Calu3 (cell line): ENCODE data around the gene TJAP1. TPM values are rescaled to one million over a fixed set of nuclear protein-coding genes. Genes with fewer than 3 reads are reported as not detected.
"Not testable (repeated sequence)": the region's sequence is repeated elsewhere in the genome, so short reads cannot be mapped to it uniquely, and the experiment has no call there.

Experiments used
- BruUV-seq: library from RNA; stranded (reverse); fragments of 400-500 nt; replicated peaks from 2 replicates; lab custom pipeline; 2021; lab: Mats Ljungman, UMichigan
- CTCF ChIA-PET: fragments of 300-600 bp; sonication (Branson Sonifier 250); formaldehyde crosslinking; loops from one replicate; lab custom pipeline; 2022; ENCODE audit warnings: antibody characterized with exemption; lab: Charles Lee
- DNase-seq: peaks from one replicate; pipeline ENCODE4 v3.0.0; 2022
- H3K27ac Mint-ChIP-seq: one replicate; pipeline ENCODE4 v1.8.0; 2022; ENCODE audit warnings: mixed read lengths; ENCODE audit not compliant: unreplicated experiment
- H3K27me3 Mint-ChIP-seq: one replicate; pipeline ENCODE4 v1.8.0; 2022; ENCODE audit warnings: mixed read lengths; ENCODE audit not compliant: unreplicated experiment
- H3K36me3 Mint-ChIP-seq: one replicate; pipeline ENCODE4 v1.8.0; 2022; ENCODE audit warnings: mild to moderate bottlenecking, moderate library complexity, mixed read lengths; ENCODE audit not compliant: insufficient read depth, unreplicated experiment
- H3K4me1 Mint-ChIP-seq: one replicate; pipeline ENCODE4 v1.8.0; 2022; ENCODE audit warnings: mild to moderate bottlenecking, low read depth, mixed read lengths; ENCODE audit not compliant: unreplicated experiment
- H3K4me3 Mint-ChIP-seq: one replicate; pipeline ENCODE4 v1.8.0; 2022; ENCODE audit warnings: mild to moderate bottlenecking, low read depth, moderate library complexity, mixed read lengths; ENCODE audit not compliant: unreplicated experiment
- H3K9me3 Mint-ChIP-seq: one replicate; pipeline ENCODE4 v1.8.0; 2022; ENCODE audit warnings: low read depth, mixed read lengths; ENCODE audit not compliant: unreplicated experiment
- CTCF ChIP-seq: fragments of 200-600 bp; IDR thresholded peaks from one replicate; pipeline ENCODE4 v1.8.0; 2022; ENCODE audit warnings: antibody characterized with exemption; ENCODE audit not compliant: unreplicated experiment
- intact Hi-C: fragments of 100-400 bp; cut with micrococcal nuclease; formaldehyde crosslinking; loops from one replicate; pipeline ENCODE4 v1.10.0; 2022; ENCODE audit not compliant: unreplicated experiment
- total RNA-seq: library from RNA; stranded (reverse); gene quantifications from 2 replicates; pipeline ENCODE4 v1.2.3, GENCODE V29; 2022

The TJAP1 gene
- total RNA-seq, 1 experiment from 2014 or later, result 72.3 TPM

- Mint-ChIP-seq H3K36me3 (peaks cover 21% of the 10 kb centered on the region), H3K4me1 (peaks cover 17% of the 10 kb centered on the region), H3K27me3 (peaks cover 70% of the 10 kb centered on the region), H3K27ac (no peak overlapping the region), H3K4me3 (no peak overlapping the region), H3K9me3 (no peaks in the 10 kb centered on the region)
- TF ChIP-seq CTCF, result no peak
- DNase-seq, result no peak
- no TSS peak for BruUV-seq
- intact Hi-C loops, result no loop called here
- CTCF ChIA-PET, result interaction anchor here (0.5 to 0.9 kb wide), 4 partner anchors 11 to 612 kb away, joined by 3 to 8 read pairs (median 4); no protein-coding TSS in a partner anchor
These were observed 17.3 kb upstream of the TJAP1 start for GRCh38 chr6:43460032-43460431.

GRCh38 chr6:43461936-43462335, 15.4 kb upstream of the TJAP1 start:
- peaks cover 2% of the 10 kb centered on the region for H3K4me1 Mint-ChIP-seq
- DNase-seq, result no peak
- TF ChIP-seq CTCF, result no peak
- no peaks in the 10 kb centered on the region for H3K9me3 Mint-ChIP-seq
- peaks cover 59% of the 10 kb centered on the region for H3K27me3 Mint-ChIP-seq
- peaks cover 2% of the 10 kb centered on the region for H3K36me3 Mint-ChIP-seq
- intact Hi-C loops, result no loop called here
- BruUV-seq, result no TSS peak
- no peak overlapping the region for H3K27ac Mint-ChIP-seq
- CTCF ChIA-PET, result interaction anchor here (0.6 kb wide), 1 partner anchor 137 kb away, joined by 3 read pairs; no protein-coding TSS in a partner anchor
- no peak overlapping the region for H3K4me3 Mint-ChIP-seq

GRCh38 chr6:43464337-43464736, 13.0 kb upstream of the TJAP1 start:
- peaks cover 78% of the 10 kb centered on the region for H3K27me3 Mint-ChIP-seq
- no peaks in the 10 kb centered on the region for H3K36me3 Mint-ChIP-seq
- H3K4me1 Mint-ChIP-seq, result no peaks in the 10 kb centered on the region
- intact Hi-C loops, result no loop called here
- BruUV-seq, result no TSS peak
- H3K9me3 Mint-ChIP-seq, result no peaks in the 10 kb centered on the region
- no peak for DNase-seq
- TF ChIP-seq CTCF, result no peak
- CTCF ChIA-PET, result interaction anchor here (0.7 to 1.5 kb wide), 3 partner anchors 13 to 568 kb away, joined by 3 to 5 read pairs (median 3); no protein-coding TSS in a partner anchor
- no peak overlapping the region for H3K27ac Mint-ChIP-seq
- no peak overlapping the region for H3K4me3 Mint-ChIP-seq

GRCh38 chr6:43465948-43466347, 11.4 kb upstream of the TJAP1 start:
- intact Hi-C loops, result no loop called here
- H3K4me1 Mint-ChIP-seq, result no peaks in the 10 kb centered on the region
- H3K27me3 Mint-ChIP-seq, result peaks cover 65% of the 10 kb centered on the region
- H3K9me3 Mint-ChIP-seq, result no peaks in the 10 kb centered on the region
- no peak overlapping the region for H3K4me3 Mint-ChIP-seq
- DNase-seq, result no peak
- CTCF ChIA-PET, result no interaction called here
- no peak for TF ChIP-seq CTCF
- H3K27ac Mint-ChIP-seq, result no peak overlapping the region
- H3K36me3 Mint-ChIP-seq, result no peaks in the 10 kb centered on the region
- BruUV-seq, result no TSS peak

GRCh38 chr6:43467265-43467664, 10.1 kb upstream of the TJAP1 start:
- intact Hi-C loops, DNase-seq, BruUV-seq, H3K27ac Mint-ChIP-seq, H3K36me3 Mint-ChIP-seq, H3K4me1 Mint-ChIP-seq, H3K9me3 Mint-ChIP-seq, H3K4me3 Mint-ChIP-seq: not testable (repeated sequence)
- peaks cover 55% of the 10 kb centered on the region for H3K27me3 Mint-ChIP-seq
- CTCF ChIA-PET, result interaction anchor here (0.6 kb wide), 1 partner anchor 131 kb away, joined by 3 read pairs; no protein-coding TSS in a partner anchor
